Bronchial epithelial cell (primary cell): ENCODE data around the gene CTNNBIP1. TPM values are rescaled to one million over a fixed set of nuclear protein-coding genes. Genes with fewer than 3 reads are reported as not detected.

Experiments used
- DNase-seq: peaks from one replicate; pipeline ENCODE4 v3.0.0-alpha.2; 2010; ENCODE audit warnings: low read depth
- FAIRE-seq: peaks from 2 replicates; lab custom pipeline; 2011; peaks lifted over from hg19 to GRCh38; lab: Jason Lieb, UNC
- H3K27me3 ChIP-seq: 2 replicates; pipeline ENCODE4 v1.5.1; 2011; ENCODE audit warnings: low read length; ENCODE audit not compliant: control insufficient read depth, insufficient read depth
- H3K36me3 ChIP-seq: 2 replicates; pipeline ENCODE4 v1.5.1; 2011; ENCODE audit warnings: low read length; ENCODE audit not compliant: control insufficient read depth, insufficient read depth
- H3K4me3 ChIP-seq: 2 replicates; pipeline ENCODE4 v1.5.1; 2011; ENCODE audit warnings: mild to moderate bottlenecking, low read depth, low read length, control low read depth
- CTCF ChIP-seq: IDR thresholded peaks from 2 replicates; pipeline ENCODE4 v1.5.1; 2011; ENCODE audit warnings: mild to moderate bottlenecking, moderate library complexity, low read length, control low read depth, inconsistent platforms; ENCODE audit not compliant: insufficient read depth, severe bottlenecking
- total RNA-seq: library from RNA; depleted of rRNA; stranded (reverse); fragments of >200 nt; gene quantifications from 2 replicates; pipeline ENCODE4 v1.2.1, GENCODE V29; 2014

CTNNBIP1 gene
- total RNA-seq: 107 and 181 TPM in 2 replicates

- H3K27me3 ChIP-seq: no peaks in the 10 kb centered on the region
- no peak for FAIRE-seq
- DNase-seq: no peak
- no peak for TF ChIP-seq CTCF
- peak within 1 kb of the TSS; percentile 77 for H3K4me3 ChIP-seq
- H3K36me3 ChIP-seq: no peaks in the 10 kb centered on the region
Measured at GRCh38 chr1:9910076-9910422, at the start of gene CTNNBIP1. CTNNBIP1 (minus strand) TSS chr1:9910269; CDS start chr1:9872064, 38,205 bp downstream.

GRCh38 chr1:9957726-9958125, 47.7 kb upstream of the CTNNBIP1 start:
- TF ChIP-seq CTCF: no peak
- Histone ChIP-seq H3K36me3 (no peaks in the 10 kb centered on the region), H3K27me3 (no peaks in the 10 kb centered on the region), H3K4me3 (no peak overlapping the region)
- FAIRE-seq: no peak
- no peak for DNase-seq

- DNase-seq (no peak), FAIRE-seq (no peak)
- no peak for TF ChIP-seq CTCF
- Histone ChIP-seq H3K36me3 (peaks cover 2% of the 10 kb centered on the region), H3K27me3 (no peaks in the 10 kb centered on the region), H3K4me3 (no peak overlapping the region)
Measured at GRCh38 chr1:9946315-9946714, 36.2 kb upstream of the CTNNBIP1 start.

- no peak for TF ChIP-seq CTCF
- Histone ChIP-seq H3K36me3 (peaks cover 2% of the 10 kb centered on the region), H3K27me3 (no peaks in the 10 kb centered on the region), H3K4me3 (peak within 1 kb of the TSS; percentile 64)
- DNase-seq: peak; percentile 83
- no peak for FAIRE-seq
Measured at GRCh38 chr1:9942939-9943788, 33.1 kb upstream of the CTNNBIP1 start, which contains the start of the genes LZIC and NMNAT1. LZIC (minus strand) TSS chr1:9943391; CDS start chr1:9936619, 6,772 bp downstream. NMNAT1 (plus strand) TSS chr1:9943475; CDS start chr1:9972074, 28,599 bp downstream.

GRCh38 chr1:9942399-9942938, 32.4 kb upstream of the CTNNBIP1 start:
- DNase-seq: peak; percentile 61
- Histone ChIP-seq H3K36me3 (peaks cover 3% of the 10 kb centered on the region), H3K27me3 (no peaks in the 10 kb centered on the region), H3K4me3 (peak overlapping the region; percentile 64)
- no peak for FAIRE-seq
- peak; percentile 46 for TF ChIP-seq CTCF
